ENCODE data around the gene ACKR1. TPM values are rescaled to one million over a fixed set of nuclear protein-coding genes. Genes with fewer than 3 reads are reported as not detected.

The ACKR1 gene
- 6.5 TPM for polyA plus RNA-seq (ENCODE audit: insufficient read length)

- DNase-seq, result no peak
These were observed at the start of gene ACKR1 for GRCh38 chr1:159204161-159205141. ACKR1 (plus strand) TSS chr1:159204875; CDS start chr1:159204960, 85 bp downstream.

GRCh38 chr1:159161001-159161718 is 43.5 kb upstream of the ACKR1 start:
- DNase-seq, result peak; percentile 82

- no peak for DNase-seq
These were observed 43.0 kb upstream of the ACKR1 start for GRCh38 chr1:159161719-159162026.

GRCh38 chr1:159162516-159163265 is 42.0 kb upstream of the ACKR1 start:
- DNase-seq, result no peak

- DNase-seq, result no peak
These were observed 41.0 kb upstream of the ACKR1 start for GRCh38 chr1:159163614-159164228.

GRCh38 chr1:159168043-159168442 is 36.6 kb upstream of the ACKR1 start:
- no peak for DNase-seq

- DNase-seq, result no peak
These were observed 34.0 kb upstream of the ACKR1 start for GRCh38 chr1:159170639-159171038.

GRCh38 chr1:159171254-159171687 is 33.4 kb upstream of the ACKR1 start, which contains the start of gene CADM3:
CADM3 (plus strand) TSS chr1:159171615; CDS start chr1:159171766, 151 bp downstream.
- no peak for DNase-seq

- DNase-seq, result no peak
These were observed 32.8 kb upstream of the ACKR1 start for GRCh38 chr1:159171688-159172501.

- no peak for DNase-seq
These were observed 31.9 kb upstream of the ACKR1 start for GRCh38 chr1:159172614-159173291.

- no peak for DNase-seq
These were observed 31.4 kb upstream of the ACKR1 start for GRCh38 chr1:159173320-159173719.

GRCh38 chr1:159175571-159175970 is 29.1 kb upstream of the ACKR1 start:
- no peak for DNase-seq

- DNase-seq, result peak; percentile 71
These were observed 27.3 kb upstream of the ACKR1 start for GRCh38 chr1:159177272-159177907.

GRCh38 chr1:159179906-159180305 is 24.8 kb upstream of the ACKR1 start:
- DNase-seq, result no peak

GRCh38 chr1:159180516-159180915 is 24.2 kb upstream of the ACKR1 start:
- DNase-seq, result no peak

- DNase-seq, result no peak
These were observed 23.2 kb upstream of the ACKR1 start for GRCh38 chr1:159181328-159182024.

- no peak for DNase-seq
These were observed 20.5 kb upstream of the ACKR1 start for GRCh38 chr1:159184201-159184600.

- no peak for DNase-seq
These were observed 19.6 kb upstream of the ACKR1 start for GRCh38 chr1:159185121-159185520.

GRCh38 chr1:159187033-159187432 is 17.6 kb upstream of the ACKR1 start:
- DNase-seq, result no peak

All from hindlimb muscle (tissue), 1 donor.